GM12891 (cell line): ENCODE results near the gene PPARG.

Source experiments
- PAX5 ChIP-seq: IDR thresholded peaks from 2 replicates; pipeline ENCODE4 v1.6.1; 2011; ENCODE audit warnings: low read length, moderate library complexity, mild to moderate bottlenecking; ENCODE audit not compliant: insufficient read depth, severe bottlenecking
- POLR2A ChIP-seq: IDR thresholded peaks from 2 replicates; pipeline ENCODE4 v1.6.1; 2011; ENCODE audit warnings: low read depth, low read length, control low read depth
- POLR2AphosphoS5 ChIP-seq: IDR thresholded peaks from 2 replicates; pipeline ENCODE4 v1.6.1; 2011; ENCODE audit warnings: low read depth, low read length, control low read depth
- POU2F2 ChIP-seq: IDR thresholded peaks from 2 replicates; pipeline ENCODE4 v1.6.1; 2011; ENCODE audit warnings: low read depth, mild to moderate bottlenecking, control low read depth, low read length, moderate library complexity
- SPI1 ChIP-seq: IDR thresholded peaks from 2 replicates; pipeline ENCODE4 v1.6.1; 2011; ENCODE audit warnings: low read depth, low read length, control low read depth
- TAF1 ChIP-seq: IDR thresholded peaks from 2 replicates; pipeline ENCODE4 v1.6.1; 2011; ENCODE audit warnings: low read depth, low read length, control low read depth

DNA sequence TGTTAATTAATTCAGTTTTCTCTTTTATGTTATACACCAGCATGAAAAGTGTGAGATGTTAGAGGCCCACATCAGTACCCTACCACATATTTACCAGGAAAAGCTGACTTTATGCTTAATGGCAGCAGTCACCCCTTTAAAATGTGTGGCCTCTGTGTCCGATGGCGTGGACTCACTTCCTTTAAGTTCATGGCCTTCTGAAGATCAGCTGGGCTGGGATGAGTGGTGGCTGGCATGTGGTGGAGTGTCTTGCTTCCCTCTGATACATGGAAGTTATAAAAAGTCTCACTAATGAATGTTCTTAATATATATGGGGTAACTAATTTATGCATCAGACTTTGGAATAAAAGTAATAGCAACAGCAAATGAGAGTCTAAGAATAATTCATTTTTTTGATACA lies 32.1 kb downstream of the PPARG start:
- TF ChIP-seq TAF1 (no peak), POLR2AphosphoS5 (no peak), POLR2A (no peak), SPI1 (no peak), PAX5 (no peak), POU2F2 (no peak)
